ENCODE results near the gene HS3ST5. TPM values are rescaled to one million over a fixed set of nuclear protein-coding genes. Genes with fewer than 3 reads are reported as not detected.

HS3ST5 gene
- total and polyA plus RNA-seq, 4 donors, result 0.02 to 0.18 (median 0.04) TPM; not detected in 1

- ATAC-seq (ENCODE audit: insufficient read depth, low FRiP score) (no peak), DNase-seq (no peak)
- no peaks in the 10 kb centered on the region for H3K36me3 ChIP-seq (ENCODE audit: control insufficient read depth in 4 of 4, insufficient read depth in 4 of 4, low read length in 4 of 4)
- TF ChIP-seq, protein P1, sequence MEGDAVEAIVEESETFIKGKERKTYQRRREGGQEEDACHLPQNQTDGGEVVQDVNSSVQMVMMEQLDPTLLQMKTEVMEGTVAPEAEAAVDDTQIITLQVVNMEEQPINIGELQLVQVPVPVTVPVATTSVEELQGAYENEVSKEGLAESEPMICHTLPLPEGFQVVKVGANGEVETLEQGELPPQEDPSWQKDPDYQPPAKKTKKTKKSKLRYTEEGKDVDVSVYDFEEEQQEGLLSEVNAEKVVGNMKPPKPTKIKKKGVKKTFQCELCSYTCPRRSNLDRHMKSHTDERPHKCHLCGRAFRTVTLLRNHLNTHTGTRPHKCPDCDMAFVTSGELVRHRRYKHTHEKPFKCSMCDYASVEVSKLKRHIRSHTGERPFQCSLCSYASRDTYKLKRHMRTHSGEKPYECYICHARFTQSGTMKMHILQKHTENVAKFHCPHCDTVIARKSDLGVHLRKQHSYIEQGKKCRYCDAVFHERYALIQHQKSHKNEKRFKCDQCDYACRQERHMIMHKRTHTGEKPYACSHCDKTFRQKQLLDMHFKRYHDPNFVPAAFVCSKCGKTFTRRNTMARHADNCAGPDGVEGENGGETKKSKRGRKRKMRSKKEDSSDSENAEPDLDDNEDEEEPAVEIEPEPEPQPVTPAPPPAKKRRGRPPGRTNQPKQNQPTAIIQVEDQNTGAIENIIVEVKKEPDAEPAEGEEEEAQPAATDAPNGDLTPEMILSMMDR (IDR thresholded peaks at IDR 0.05; ENCODE audit: control extremely low read depth, extremely low read depth), result no peak
- H3K27me3 ChIP-seq (ENCODE audit: control insufficient read depth in 3 of 3, insufficient read depth in 3 of 3, low read length in 2 of 3), result no peaks in the 10 kb centered on the region
- no peak overlapping the region for H3K27ac ChIP-seq (ENCODE audit: low read depth in 1 of 2, low read length in 1 of 2)
- no peak overlapping the region for H3K9ac ChIP-seq (ENCODE audit: insufficient read depth in 1 of 2, low read length in 2 of 2)
- 90 to 94% methylated on average over 4 of the region's 4 CpGs for WGBS, 2 donors
- H3K4me1 ChIP-seq (ENCODE audit: control insufficient read depth in 5 of 5, insufficient read depth in 5 of 5, low read length in 5 of 5), result no peaks in the 10 kb centered on the region
- no peaks in the 10 kb centered on the region for H3K9me3 ChIP-seq (ENCODE audit: control insufficient read depth in 4 of 4, insufficient read depth in 3 of 4, low read length in 3 of 4)
- no peak overlapping the region for H3K4me3 ChIP-seq
These were observed 155.3 kb downstream of the HS3ST5 start for GRCh38 chr6:114187563-114187962.

DNA sequence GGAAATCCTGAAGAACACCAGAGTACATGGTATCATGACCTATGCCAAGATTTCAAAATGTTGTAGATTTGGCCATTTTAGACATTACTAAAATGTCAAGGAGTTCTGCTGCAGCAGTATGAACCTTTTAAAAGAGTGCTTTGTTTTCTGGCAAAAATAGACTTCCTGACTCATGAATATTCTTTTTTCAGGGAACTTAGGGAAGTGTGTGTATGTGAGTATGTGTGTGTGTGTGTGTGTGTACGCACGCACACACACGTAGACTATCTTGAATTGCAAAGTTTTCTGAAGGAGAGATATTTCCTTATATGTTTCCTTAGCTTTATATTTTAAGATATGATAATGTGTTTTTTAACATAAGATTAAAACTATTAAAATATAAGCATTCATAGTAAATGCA is 161.2 kb downstream of the HS3ST5 start:
- no peak for ATAC-seq (ENCODE audit: insufficient read depth, low FRiP score)
- no peak overlapping the region for H3K4me3 ChIP-seq
- no peaks in the 10 kb centered on the region for H3K27me3 ChIP-seq (ENCODE audit: control insufficient read depth in 3 of 3, insufficient read depth in 3 of 3, low read length in 2 of 3)
- TF ChIP-seq, protein P1 (IDR thresholded peaks at IDR 0.05; ENCODE audit: control extremely low read depth, extremely low read depth), result no peak
- whole genome bisulfite sequencing, 2 donors, result 72 to 76% methylated on average over 3 of the region's 3 CpGs
- no peaks in the 10 kb centered on the region for H3K4me1 ChIP-seq (ENCODE audit: control insufficient read depth in 5 of 5, insufficient read depth in 5 of 5, low read length in 5 of 5)
- no peak overlapping the region for H3K27ac ChIP-seq (ENCODE audit: low read depth in 1 of 2, low read length in 1 of 2)
- no peaks in the 10 kb centered on the region for H3K9me3 ChIP-seq (ENCODE audit: control insufficient read depth in 4 of 4, insufficient read depth in 3 of 4, low read length in 3 of 4)
- no peak for DNase-seq
- H3K36me3 ChIP-seq (ENCODE audit: control insufficient read depth in 4 of 4, insufficient read depth in 4 of 4, low read length in 4 of 4), result no peaks in the 10 kb centered on the region
- no peak overlapping the region for H3K9ac ChIP-seq (ENCODE audit: insufficient read depth in 1 of 2, low read length in 2 of 2)

DNA sequence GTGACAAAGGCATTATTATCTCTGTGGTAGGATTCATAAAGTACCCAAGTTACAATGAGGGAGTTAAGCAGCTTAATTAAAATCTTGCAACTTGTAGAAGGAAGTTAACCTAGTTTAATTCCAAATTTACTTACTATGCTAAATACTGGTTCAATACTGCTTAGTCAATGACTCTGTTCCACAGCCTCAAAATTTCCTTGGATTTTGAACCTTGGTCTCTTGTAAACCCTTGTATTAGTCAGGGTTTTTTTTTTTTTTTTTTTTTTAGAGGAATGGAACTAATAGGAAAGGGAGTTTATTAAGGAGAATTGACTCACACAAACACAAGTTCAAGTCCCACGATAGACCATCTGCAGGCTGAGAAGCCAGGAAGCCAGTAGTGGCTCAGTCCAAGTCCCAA is 163.4 kb downstream of the HS3ST5 start:
- ATAC-seq (ENCODE audit: insufficient read depth, low FRiP score), result no peak
- 95 to 96% methylated on average over 1 of the region's 1 CpG for WGBS, 2 donors

More for the DNA sequence above, 163.4 kb downstream of the HS3ST5 start:
- H3K9me3 ChIP-seq (ENCODE audit: control insufficient read depth in 4 of 4, insufficient read depth in 3 of 4, low read length in 3 of 4), result no peaks in the 10 kb centered on the region
- TF ChIP-seq, protein P1 (IDR thresholded peaks at IDR 0.05; ENCODE audit: control extremely low read depth, extremely low read depth), result no peak
- H3K36me3 ChIP-seq (ENCODE audit: control insufficient read depth in 4 of 4, insufficient read depth in 4 of 4, low read length in 4 of 4), result no peaks in the 10 kb centered on the region
- H3K4me3 ChIP-seq, result no peak overlapping the region
- H3K4me1 ChIP-seq (ENCODE audit: control insufficient read depth in 5 of 5, insufficient read depth in 5 of 5, low read length in 5 of 5), result no peaks in the 10 kb centered on the region
- H3K9ac ChIP-seq (ENCODE audit: insufficient read depth in 1 of 2, low read length in 2 of 2), result no peak overlapping the region
- no peak for DNase-seq
- H3K27ac ChIP-seq (ENCODE audit: low read depth in 1 of 2, low read length in 1 of 2), result no peak overlapping the region
- peaks cover 0 to 3% (median 0%) of the 10 kb centered on the region in 3 donors for H3K27me3 ChIP-seq (ENCODE audit: control insufficient read depth in 3 of 3, insufficient read depth in 3 of 3, low read length in 2 of 3)
